NT2/D1 (cell line): ENCODE results near the gene NPAS3.

ENCODE experiments used
- DNase-seq: peaks from one replicate; pipeline ENCODE4 v3.0.0-alpha.2; 2011; ENCODE audit warnings: low read depth, low spot score
- H3K27me3 ChIP-seq: 2 replicates; pipeline ENCODE4 v1.6.0; 2011; ENCODE audit warnings: mild to moderate bottlenecking; ENCODE audit not compliant: insufficient read length, insufficient read depth
- H3K36me3 ChIP-seq: 2 replicates; pipeline ENCODE4 v1.6.1; 2011; ENCODE audit warnings: mild to moderate bottlenecking, low read length, mixed read lengths; ENCODE audit not compliant: insufficient read depth, insufficient read length
- H3K4me1 ChIP-seq: 2 replicates; pipeline ENCODE4 v1.5.1; 2011; ENCODE audit not compliant: insufficient read depth, insufficient read length
- H3K4me3 ChIP-seq: 2 replicates; pipeline ENCODE4 v1.5.1; 2011; ENCODE audit warnings: low read depth; ENCODE audit not compliant: insufficient read length
- H3K9ac ChIP-seq: 2 replicates; pipeline ENCODE4 v1.6.0; 2011; ENCODE audit warnings: low read depth; ENCODE audit not compliant: insufficient read length
- H3K9me3 ChIP-seq: 2 replicates; pipeline ENCODE4 v1.5.1; 2011; ENCODE audit warnings: mild to moderate bottlenecking, low read length; ENCODE audit not compliant: insufficient read depth
- SUZ12 ChIP-seq: IDR thresholded peaks from 2 replicates; pipeline ENCODE4 v1.6.1; 2011; ENCODE audit not compliant: insufficient read length, insufficient read depth; ENCODE audit errors: extremely low read depth
- YY1 ChIP-seq: IDR thresholded peaks from 2 replicates; pipeline ENCODE4 v1.6.1; 2011; ENCODE audit not compliant: insufficient read length, insufficient read depth
- ZNF274 ChIP-seq: IDR thresholded peaks from 2 replicates; pipeline ENCODE4 v1.6.1; 2011; ENCODE audit warnings: mild to moderate bottlenecking, low read depth, low read length

NPAS3 gene

DNA sequence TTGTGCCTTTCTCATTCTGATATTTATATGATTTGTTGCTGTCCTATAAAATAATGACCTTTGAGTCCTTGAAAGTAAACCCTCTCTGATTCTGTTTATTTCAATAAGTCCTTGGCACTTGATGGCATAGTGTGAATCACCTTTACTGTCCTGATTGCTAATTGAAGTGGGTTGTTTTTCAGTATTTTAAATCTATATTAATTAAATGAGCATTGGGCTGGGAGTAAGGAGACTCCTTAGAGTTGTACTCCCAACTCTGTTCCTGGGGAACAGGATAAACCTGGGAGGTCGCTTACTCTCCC lies 776.5 kb downstream of the NPAS3 start:
- Histone ChIP-seq H3K4me1 (no peaks in the 10 kb centered on the region), H3K4me3 (no peak overlapping the region)
- DNase-seq: no peak

GRCh38 chr14:33716921-33717320 lies 778.2 kb downstream of the NPAS3 start:
- no peaks in the 10 kb centered on the region for H3K9me3 ChIP-seq
- no peaks in the 10 kb centered on the region for H3K36me3 ChIP-seq
- no peak overlapping the region for H3K4me3 ChIP-seq
- no peaks in the 10 kb centered on the region for H3K4me1 ChIP-seq
- H3K9ac ChIP-seq: no peak overlapping the region
- DNase-seq: no peak
- TF ChIP-seq ZNF274 (no peak), YY1 (no peak), SUZ12 (no peak)
- no peaks in the 10 kb centered on the region for H3K27me3 ChIP-seq

More for the DNA sequence above, 776.5 kb downstream of the NPAS3 start:
- no peaks in the 10 kb centered on the region for H3K27me3 ChIP-seq
- H3K9me3 ChIP-seq: no peaks in the 10 kb centered on the region
- no peaks in the 10 kb centered on the region for H3K36me3 ChIP-seq
- no peak overlapping the region for H3K9ac ChIP-seq
- TF ChIP-seq SUZ12: no peak
- TF ChIP-seq ZNF274: no peak
- no peak for TF ChIP-seq YY1

DNA sequence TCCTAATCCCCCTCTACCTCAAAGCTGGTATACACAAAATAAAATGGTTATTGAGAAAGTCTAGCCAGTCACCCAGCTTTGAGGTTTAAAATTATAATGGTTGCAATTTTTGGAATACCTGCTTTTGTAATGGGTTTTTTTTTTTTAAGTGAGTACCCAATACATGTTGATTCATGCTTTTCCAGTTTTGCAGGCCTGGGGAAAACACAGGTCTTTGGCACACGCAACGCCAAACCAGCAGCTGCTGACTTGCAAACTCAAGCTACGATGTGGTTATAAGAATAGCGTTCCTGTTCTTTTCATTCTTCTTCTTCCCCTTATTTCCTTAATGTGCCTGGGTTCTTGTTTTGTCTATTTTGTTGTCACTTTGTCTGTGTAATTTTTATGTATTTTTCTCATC lies 779.2 kb downstream of the NPAS3 start:
- H3K36me3 ChIP-seq: no peaks in the 10 kb centered on the region
- H3K27me3 ChIP-seq: no peaks in the 10 kb centered on the region
- no peaks in the 10 kb centered on the region for H3K4me1 ChIP-seq
- no peak overlapping the region for H3K9ac ChIP-seq
- no peak overlapping the region for H3K4me3 ChIP-seq
- no peak for DNase-seq
- TF ChIP-seq SUZ12: no peak
- no peaks in the 10 kb centered on the region for H3K9me3 ChIP-seq

DNA sequence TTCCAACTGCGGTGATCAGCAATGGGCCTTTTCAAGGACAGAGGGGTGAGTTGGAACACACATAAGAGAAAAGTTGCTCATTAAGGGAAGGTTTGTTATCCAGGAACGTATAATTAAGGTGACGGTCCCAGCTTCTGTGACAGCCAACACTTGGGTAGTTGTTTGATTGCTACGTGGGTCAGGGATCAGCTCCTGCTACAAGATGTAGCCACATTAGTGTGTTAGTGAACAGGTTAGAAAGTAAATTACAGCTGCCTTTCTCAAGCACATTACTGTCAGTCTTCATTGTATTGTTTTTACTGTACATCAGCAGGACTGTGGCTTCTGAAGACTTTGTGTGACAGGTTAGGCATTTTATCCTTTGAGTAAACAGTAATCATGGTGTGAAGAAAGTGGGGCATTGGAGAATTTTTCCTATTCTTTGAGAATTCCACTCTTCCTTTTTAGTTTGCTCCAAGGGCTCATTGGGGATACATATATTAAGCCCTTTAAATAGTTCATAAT lies 781.7 kb downstream of the NPAS3 start:
- DNase-seq: no peak
- Histone ChIP-seq H3K9me3 (no peaks in the 10 kb centered on the region), H3K36me3 (no peaks in the 10 kb centered on the region), H3K9ac (no peak overlapping the region), H3K4me3 (no peak overlapping the region), H3K4me1 (no peaks in the 10 kb centered on the region), H3K27me3 (no peaks in the 10 kb centered on the region)
- TF ChIP-seq ZNF274 (no peak), YY1 (no peak), SUZ12 (no peak)

GRCh38 chr14:33726685-33727084 lies 788.0 kb downstream of the NPAS3 start:
- TF ChIP-seq YY1: no peak
- TF ChIP-seq ZNF274: no peak
- no peak for TF ChIP-seq SUZ12
- Histone ChIP-seq H3K27me3 (no peaks in the 10 kb centered on the region), H3K9ac (no peak overlapping the region), H3K36me3 (no peaks in the 10 kb centered on the region), H3K9me3 (no peaks in the 10 kb centered on the region), H3K4me1 (no peaks in the 10 kb centered on the region), H3K4me3 (no peak overlapping the region)
- DNase-seq: no peak

- Histone ChIP-seq H3K4me1 (no peaks in the 10 kb centered on the region), H3K4me3 (no peak overlapping the region), H3K9me3 (peaks cover 5% of the 10 kb centered on the region; the same call in 1 of the 2 replicates), H3K9ac (no peak overlapping the region), H3K36me3 (no peaks in the 10 kb centered on the region), H3K27me3 (no peaks in the 10 kb centered on the region)
- DNase-seq: no peak
- no peak for TF ChIP-seq ZNF274
- TF ChIP-seq SUZ12: no peak
- no peak for TF ChIP-seq YY1
Observed at GRCh38 chr14:33727606-33728005, 788.9 kb downstream of the NPAS3 start.

- no peak for DNase-seq
- Histone ChIP-seq H3K4me1 (no peaks in the 10 kb centered on the region), H3K9ac (no peak overlapping the region)
Observed at GRCh38 chr14:33728010-33728498, 789.4 kb downstream of the NPAS3 start.

More at GRCh38 chr14:33728010-33728498, 789.4 kb downstream of the NPAS3 start:
- H3K9me3 ChIP-seq: peaks cover 9% of the 10 kb centered on the region; the same call in 1 of the 2 replicates
- no peak overlapping the region for H3K4me3 ChIP-seq
- no peaks in the 10 kb centered on the region for H3K36me3 ChIP-seq
- no peak for TF ChIP-seq ZNF274
- no peak for TF ChIP-seq YY1
- TF ChIP-seq SUZ12: no peak
- no peaks in the 10 kb centered on the region for H3K27me3 ChIP-seq
